ENCODE results near the gene LDLRAD1. TPM values are rescaled to one million over a fixed set of nuclear protein-coding genes. Genes with fewer than 3 reads are reported as not detected.
A peak's percentile ranks its signal among the peaks of the same experiment; 100 is the strongest.

LDLRAD1 gene
- polyA plus RNA-seq, 3 donors = not detected

DNA sequence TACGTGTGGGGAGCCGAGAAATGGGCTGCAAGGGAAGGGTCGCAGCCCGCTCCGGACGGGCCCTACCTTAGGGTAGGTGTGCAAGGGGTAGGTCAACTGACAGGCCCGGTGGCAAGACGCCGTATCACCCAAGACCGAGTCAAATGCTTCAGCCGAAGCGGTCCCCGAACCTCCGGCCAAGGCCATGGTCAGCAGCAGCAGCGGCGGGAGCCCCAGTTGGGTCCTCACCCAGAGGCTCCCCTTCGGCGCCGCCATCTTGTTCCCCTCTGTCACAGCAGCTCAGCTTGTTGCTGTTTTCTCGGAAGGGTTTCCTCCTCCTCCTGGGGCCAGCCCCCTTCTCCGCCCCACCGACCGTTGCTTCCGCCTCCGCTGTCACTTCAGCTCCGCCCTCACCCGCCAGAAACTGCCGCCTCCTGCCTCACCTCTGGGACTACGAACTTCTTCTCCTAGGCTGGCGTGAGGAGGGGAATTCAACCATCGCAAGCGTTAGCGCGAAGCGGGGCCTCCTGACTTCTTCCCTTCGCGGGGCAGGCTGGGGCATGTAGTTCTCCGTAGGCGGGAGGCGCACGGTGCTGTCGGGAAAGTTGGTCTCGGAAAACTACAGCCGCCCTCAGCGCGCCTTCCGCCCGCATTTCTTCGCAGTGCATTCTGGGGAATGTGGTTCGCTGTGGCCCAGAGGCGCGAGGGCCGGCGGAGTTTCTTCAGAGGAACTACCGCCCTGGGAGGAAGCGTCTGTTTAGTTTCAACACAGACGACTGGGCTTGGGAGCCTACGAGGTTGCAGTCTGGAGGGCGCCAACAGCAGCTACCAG lies 35.2 kb upstream of the LDLRAD1 start, which contains the start of the genes TCEANC2 and TMEM59:
Gene TCEANC2 (plus strand): TSS at position 675 of the 811 bp plus-strand sequence. CDS start 815 bp downstream, outside the sequence.
Gene TMEM59 (minus strand): TSS at position 271 of the 811 bp plus-strand sequence. CDS start 16 bp downstream, at position 255.
- WGBS (ENCODE audit: insufficient coverage) = 0% methylated on average over 59 of the region's 59 CpGs
- Histone ChIP-seq H3K4me3 (replicated peaks in 1 of 3; ENCODE audit: low read depth in 2 of 3, low read length in 3 of 3) (peak within 1 kb of the TSS; percentile 90 to 99 (median 93)), H3K4me1 (ENCODE audit: control insufficient read depth in 1 of 2, insufficient read depth in 2 of 2, low read length in 2 of 2) (peaks cover 22 to 38% of the 10 kb centered on the region in 2 donors), H3K27me3 (ENCODE audit: control insufficient read depth in 2 of 2, insufficient read depth in 2 of 2, low read length in 2 of 2) (no peaks in the 10 kb centered on the region), H3K79me2 (ENCODE audit: insufficient read depth, low read length) (peaks cover 73% of the 10 kb centered on the region), H3K36me3 (replicated peaks in 1 of 2; ENCODE audit: control insufficient read depth in 1 of 2, insufficient read depth in 2 of 2, low read length in 2 of 2) (peaks cover 0 to 9% of the 10 kb centered on the region in 2 donors), H3K9ac (ENCODE audit: insufficient read depth, low read length, poor library complexity, severe bottlenecking) (peak within 1 kb of the TSS; percentile 92), H2AFZ (ENCODE audit: insufficient read depth, low read depth, low read length, poor library complexity, severe bottlenecking) (peak within 1 kb of the TSS; percentile 96), H4K20me1 (ENCODE audit: insufficient read depth, low read length) (peaks cover 36% of the 10 kb centered on the region), H3K27ac (ENCODE audit: low read depth in 1 of 2, low read length in 2 of 2) (peak within 1 kb of the TSS; percentile 89 to 97), H3K9me3 (replicated peaks in 1 of 2; ENCODE audit: control insufficient read depth in 1 of 2, insufficient read depth in 1 of 2, low read length in 2 of 2) (no peaks in the 10 kb centered on the region), H3K4me2 (replicated peaks; ENCODE audit: extremely low read depth, low read length, poor library complexity, severe bottlenecking) (peak within 1 kb of the TSS; percentile 92)
- Mint-ChIP-seq H3K4me3 (no peak within 1 kb of the TSS), H3K9me3 (no peaks in the 10 kb centered on the region), H3K27me3 (ENCODE audit: low read depth in 3 of 3) (no peaks in the 10 kb centered on the region), H3K4me1 (peaks cover 27% of the 10 kb centered on the region), H3K27ac (peak within 1 kb of the TSS in 1 of 7 donors; percentile 69), H3K36me3 (peaks cover 14 to 16% of the 10 kb centered on the region in 2 donors)
- intact Hi-C loops (cut with micrococcal nuclease) = loop anchor here (2.0 to 10.0 kb wide), 7 partner anchors 106 to 712 kb away; partner anchors contain the start of genes IFT25 (in 2 of the 2), LRRC42 (in 2 of the 2), NDC1 (in 2 of the 2) and PARS2 (in 2 of the 2)
- DNase-seq = peak; percentile 98 to 99 (median 99)
- TF ChIP-seq, protein P1, sequence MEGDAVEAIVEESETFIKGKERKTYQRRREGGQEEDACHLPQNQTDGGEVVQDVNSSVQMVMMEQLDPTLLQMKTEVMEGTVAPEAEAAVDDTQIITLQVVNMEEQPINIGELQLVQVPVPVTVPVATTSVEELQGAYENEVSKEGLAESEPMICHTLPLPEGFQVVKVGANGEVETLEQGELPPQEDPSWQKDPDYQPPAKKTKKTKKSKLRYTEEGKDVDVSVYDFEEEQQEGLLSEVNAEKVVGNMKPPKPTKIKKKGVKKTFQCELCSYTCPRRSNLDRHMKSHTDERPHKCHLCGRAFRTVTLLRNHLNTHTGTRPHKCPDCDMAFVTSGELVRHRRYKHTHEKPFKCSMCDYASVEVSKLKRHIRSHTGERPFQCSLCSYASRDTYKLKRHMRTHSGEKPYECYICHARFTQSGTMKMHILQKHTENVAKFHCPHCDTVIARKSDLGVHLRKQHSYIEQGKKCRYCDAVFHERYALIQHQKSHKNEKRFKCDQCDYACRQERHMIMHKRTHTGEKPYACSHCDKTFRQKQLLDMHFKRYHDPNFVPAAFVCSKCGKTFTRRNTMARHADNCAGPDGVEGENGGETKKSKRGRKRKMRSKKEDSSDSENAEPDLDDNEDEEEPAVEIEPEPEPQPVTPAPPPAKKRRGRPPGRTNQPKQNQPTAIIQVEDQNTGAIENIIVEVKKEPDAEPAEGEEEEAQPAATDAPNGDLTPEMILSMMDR (IDR thresholded peaks at IDR 0.05) = no peak

DNA sequence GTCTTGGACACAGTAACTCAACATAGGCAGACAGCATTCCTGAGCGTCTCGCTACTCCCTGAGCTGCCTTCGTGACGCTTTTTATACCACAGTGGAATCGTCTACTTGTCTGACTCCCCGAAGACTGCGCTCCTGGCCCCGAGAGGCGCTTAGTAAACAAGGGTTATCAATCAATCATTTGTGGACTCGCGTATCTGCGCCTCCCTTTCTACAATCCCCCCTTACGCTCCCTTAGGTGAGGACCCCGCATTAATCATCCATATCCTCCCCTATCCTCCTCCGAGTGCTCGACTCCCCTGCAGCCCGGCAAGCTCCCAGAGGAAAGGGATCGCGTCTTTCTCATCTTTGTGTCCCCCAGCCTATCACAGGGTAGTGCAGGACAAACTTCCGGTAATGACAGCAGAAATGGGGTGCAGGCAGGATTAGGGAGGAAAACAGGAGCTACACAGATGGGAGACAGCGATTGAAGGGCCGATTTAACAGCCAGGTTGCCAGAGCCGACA lies 34.5 kb upstream of the LDLRAD1 start:
- Histone ChIP-seq H3K4me3 (replicated peaks in 1 of 3; ENCODE audit: low read depth in 2 of 3, low read length in 3 of 3) (peak overlapping the region; percentile 90 to 99 (median 93)), H3K79me2 (ENCODE audit: insufficient read depth, low read length) (peaks cover 80% of the 10 kb centered on the region), H3K36me3 (replicated peaks in 1 of 2; ENCODE audit: control insufficient read depth in 1 of 2, insufficient read depth in 2 of 2, low read length in 2 of 2) (peaks cover 0 to 6% of the 10 kb centered on the region in 2 donors), H3K27ac (ENCODE audit: low read depth in 1 of 2, low read length in 2 of 2) (peak overlapping the region; percentile 89 to 97), H4K20me1 (ENCODE audit: insufficient read depth, low read length) (peaks cover 43% of the 10 kb centered on the region), H3K4me1 (ENCODE audit: control insufficient read depth in 1 of 2, insufficient read depth in 2 of 2, low read length in 2 of 2) (peaks cover 25 to 44% of the 10 kb centered on the region in 2 donors), H3K9ac (ENCODE audit: insufficient read depth, low read length, poor library complexity, severe bottlenecking) (peak overlapping the region; percentile 92), H3K27me3 (ENCODE audit: control insufficient read depth in 2 of 2, insufficient read depth in 2 of 2, low read length in 2 of 2) (no peaks in the 10 kb centered on the region), H3K9me3 (replicated peaks in 1 of 2; ENCODE audit: control insufficient read depth in 1 of 2, insufficient read depth in 1 of 2, low read length in 2 of 2) (no peaks in the 10 kb centered on the region), H2AFZ (ENCODE audit: insufficient read depth, low read depth, low read length, poor library complexity, severe bottlenecking) (peak overlapping the region; percentile 96), H3K4me2 (replicated peaks; ENCODE audit: extremely low read depth, low read length, poor library complexity, severe bottlenecking) (peak overlapping the region; percentile 92)
- Mint-ChIP-seq H3K27me3 (ENCODE audit: low read depth in 3 of 3) (no peaks in the 10 kb centered on the region), H3K36me3 (peaks cover 10 to 12% of the 10 kb centered on the region in 2 donors), H3K9me3 (no peaks in the 10 kb centered on the region), H3K4me3 (no peak overlapping the region), H3K4me1 (peaks cover 32% of the 10 kb centered on the region), H3K27ac (no peak overlapping the region)
- peak; percentile 23 to 46 (median 32) for DNase-seq
- 0% methylated on average over 20 of the region's 23 CpGs for WGBS (ENCODE audit: insufficient coverage)
- TF ChIP-seq, protein P1 (IDR thresholded peaks at IDR 0.05) = no peak
- intact Hi-C loops (cut with micrococcal nuclease) = loop anchor here (2.0 to 10.0 kb wide), 7 partner anchors 105 to 712 kb away; partner anchors contain the start of genes IFT25 (in 2 of the 2), LRRC42 (in 2 of the 2), NDC1 (in 2 of the 2) and PARS2 (in 2 of the 2)

Measured in CD14-positive monocyte (primary cell).